ENCODE data around the gene KRTAP10-11. TPM values are rescaled to one million over a fixed set of nuclear protein-coding genes. Genes with fewer than 3 reads are reported as not detected.

The KRTAP10-11 gene
- total RNA-seq, 2 experiments from 2014 or later = not detected

DNA sequence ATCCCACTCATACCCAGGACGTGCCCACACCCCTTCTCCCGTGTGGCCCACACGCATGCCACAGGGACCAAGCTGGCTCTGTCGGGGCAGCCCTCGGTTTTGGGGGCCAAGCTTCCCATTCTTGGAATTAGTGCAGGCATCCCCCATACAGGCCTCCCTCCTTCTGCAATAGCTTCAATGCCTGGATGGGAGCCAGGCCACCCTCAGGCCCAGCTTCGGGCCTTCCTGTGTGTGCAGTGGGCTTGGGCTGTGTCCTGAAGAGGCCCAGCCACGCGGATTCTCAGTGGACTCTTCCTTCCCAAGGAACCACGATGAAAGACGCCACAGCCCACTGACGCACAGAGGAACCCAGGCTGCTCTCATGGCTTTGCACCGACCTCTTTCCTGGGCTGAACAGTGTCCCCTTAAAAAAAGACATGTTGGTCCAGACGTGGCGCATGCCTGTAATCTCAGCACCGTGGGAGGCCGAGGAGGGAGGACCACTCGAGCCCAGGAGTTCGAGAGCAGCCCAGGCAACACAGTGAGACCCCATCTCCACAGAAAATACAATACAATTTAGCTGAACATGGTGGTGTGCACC is 3.4 kb downstream of the KRTAP10-11 start:
- DNase-seq (ENCODE audit: low spot score) = no peak
- H3K4me2 ChIP-seq (ENCODE audit: low read length) = no peak overlapping the region
- H3K9me2 ChIP-seq (ENCODE audit: insufficient read depth, low read length) = no peaks in the 10 kb centered on the region
- POLR2A ChIA-PET = no interaction called here
- TF ChIP-seq, protein P1, sequence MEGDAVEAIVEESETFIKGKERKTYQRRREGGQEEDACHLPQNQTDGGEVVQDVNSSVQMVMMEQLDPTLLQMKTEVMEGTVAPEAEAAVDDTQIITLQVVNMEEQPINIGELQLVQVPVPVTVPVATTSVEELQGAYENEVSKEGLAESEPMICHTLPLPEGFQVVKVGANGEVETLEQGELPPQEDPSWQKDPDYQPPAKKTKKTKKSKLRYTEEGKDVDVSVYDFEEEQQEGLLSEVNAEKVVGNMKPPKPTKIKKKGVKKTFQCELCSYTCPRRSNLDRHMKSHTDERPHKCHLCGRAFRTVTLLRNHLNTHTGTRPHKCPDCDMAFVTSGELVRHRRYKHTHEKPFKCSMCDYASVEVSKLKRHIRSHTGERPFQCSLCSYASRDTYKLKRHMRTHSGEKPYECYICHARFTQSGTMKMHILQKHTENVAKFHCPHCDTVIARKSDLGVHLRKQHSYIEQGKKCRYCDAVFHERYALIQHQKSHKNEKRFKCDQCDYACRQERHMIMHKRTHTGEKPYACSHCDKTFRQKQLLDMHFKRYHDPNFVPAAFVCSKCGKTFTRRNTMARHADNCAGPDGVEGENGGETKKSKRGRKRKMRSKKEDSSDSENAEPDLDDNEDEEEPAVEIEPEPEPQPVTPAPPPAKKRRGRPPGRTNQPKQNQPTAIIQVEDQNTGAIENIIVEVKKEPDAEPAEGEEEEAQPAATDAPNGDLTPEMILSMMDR (conservative IDR thresholded peaks at IDR 0.05; ENCODE audit: low read length) = no peak
- no peak for TF ChIP-seq EZH2phosphoT487 (IDR thresholded peaks at IDR 0.05; ENCODE audit: borderline replicate concordance, low read depth, low read length)
- no peaks in the 10 kb centered on the region for H3K4me1 ChIP-seq (ENCODE audit: insufficient read depth, low read length, poor library complexity, severe bottlenecking)
- H3K27ac ChIP-seq (ENCODE audit: low read depth, low read length, poor library complexity, severe bottlenecking) = no peak overlapping the region
- H3K36me3 ChIP-seq (ENCODE audit: insufficient read depth, low read length) = no peaks in the 10 kb centered on the region
- H4K20me1 ChIP-seq (ENCODE audit: insufficient read depth, low read length) = no peaks in the 10 kb centered on the region
- intact Hi-C loops (cut with micrococcal nuclease; ENCODE audit: unreplicated experiment) = no loop called here
- CTCF ChIA-PET (ENCODE audit: unreplicated experiment) = no interaction called here
- H2AFZ ChIP-seq (ENCODE audit: low read length) = no peak overlapping the region
- peaks cover 5% of the 10 kb centered on the region for H3K9me3 ChIP-seq (ENCODE audit: low read length)
- H3K4me3 ChIP-seq (ENCODE audit: low read depth, low read length, poor library complexity, severe bottlenecking) = no peak overlapping the region
- no peaks in the 10 kb centered on the region for H3K79me2 ChIP-seq (ENCODE audit: insufficient read depth, low read depth, low read length)
- no TSS peak for BruUV-seq (replicated peaks)

DNA sequence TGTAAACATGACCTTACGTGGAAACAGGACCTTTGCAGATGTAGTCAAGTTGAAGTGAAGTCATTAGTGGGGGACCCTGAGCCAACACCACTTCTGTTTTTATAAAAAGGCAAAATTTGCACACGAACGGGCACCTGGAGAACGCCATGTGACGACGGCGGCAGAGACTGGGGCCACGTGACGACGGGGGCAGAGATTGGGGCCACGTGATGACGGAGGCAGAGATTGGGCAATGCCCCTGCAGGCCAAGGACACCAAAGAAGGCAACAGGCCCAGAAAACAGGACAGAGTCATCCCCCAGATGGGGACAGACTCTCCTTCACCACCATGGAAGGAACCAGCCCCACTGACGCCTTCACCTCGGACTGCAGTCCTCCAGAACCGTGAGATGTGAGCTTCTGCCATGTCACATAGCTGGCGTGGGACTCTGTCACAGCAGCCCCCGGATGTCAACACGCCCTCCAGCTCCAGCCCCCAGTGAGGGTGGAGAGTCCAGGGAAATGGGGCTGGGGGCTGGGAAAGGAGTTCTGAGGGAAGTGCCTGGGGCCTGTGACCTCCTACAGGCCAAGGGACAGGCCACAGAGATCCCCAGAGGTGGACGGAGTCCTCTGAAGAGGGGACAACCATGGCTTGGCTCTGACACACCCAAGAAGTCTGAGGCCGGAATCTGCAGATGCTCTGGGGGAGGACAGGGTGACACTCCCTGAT is 4.2 kb downstream of the KRTAP10-11 start:
- Histone ChIP-seq H3K4me3 (ENCODE audit: low read depth, low read length, poor library complexity, severe bottlenecking) (no peak overlapping the region), H3K9me3 (ENCODE audit: low read length) (no peaks in the 10 kb centered on the region), H3K4me2 (ENCODE audit: low read length) (no peak overlapping the region), H3K79me2 (ENCODE audit: insufficient read depth, low read depth, low read length) (no peaks in the 10 kb centered on the region), H3K4me1 (ENCODE audit: insufficient read depth, low read length, poor library complexity, severe bottlenecking) (no peaks in the 10 kb centered on the region), H3K9me2 (ENCODE audit: insufficient read depth, low read length) (no peaks in the 10 kb centered on the region), H2AFZ (ENCODE audit: low read length) (no peak overlapping the region), H4K20me1 (ENCODE audit: insufficient read depth, low read length) (no peaks in the 10 kb centered on the region), H3K27ac (ENCODE audit: low read depth, low read length, poor library complexity, severe bottlenecking) (no peak overlapping the region), H3K36me3 (ENCODE audit: insufficient read depth, low read length) (no peaks in the 10 kb centered on the region)
- CTCF ChIA-PET (ENCODE audit: unreplicated experiment) = no interaction called here
- intact Hi-C loops (cut with micrococcal nuclease; ENCODE audit: unreplicated experiment) = no loop called here
- TF ChIP-seq EZH2phosphoT487 (IDR thresholded peaks at IDR 0.05; ENCODE audit: borderline replicate concordance, low read depth, low read length) = no peak
- TF ChIP-seq, protein P1 (conservative IDR thresholded peaks at IDR 0.05; ENCODE audit: low read length) = no peak
- POLR2A ChIA-PET = no interaction called here
- no peak for DNase-seq (ENCODE audit: low spot score)
- BruUV-seq (replicated peaks) = no TSS peak

GRCh38 chr21:44650973-44651675 is 4.9 kb downstream of the KRTAP10-11 start:
- TF ChIP-seq, protein P1 (conservative IDR thresholded peaks at IDR 0.05; ENCODE audit: low read length) = no peak
- no peak for TF ChIP-seq EZH2phosphoT487 (IDR thresholded peaks at IDR 0.05; ENCODE audit: borderline replicate concordance, low read depth, low read length)
- H2AFZ ChIP-seq (ENCODE audit: low read length) = no peak overlapping the region
- H3K4me2 ChIP-seq (ENCODE audit: low read length) = no peak overlapping the region
- ChIA-PET POLR2A (no interaction called here), CTCF (ENCODE audit: unreplicated experiment) (no interaction called here)
- no peak for DNase-seq (ENCODE audit: low spot score)
- no peaks in the 10 kb centered on the region for H3K9me2 ChIP-seq (ENCODE audit: insufficient read depth, low read length)
- no peaks in the 10 kb centered on the region for H3K9me3 ChIP-seq (ENCODE audit: low read length)
- BruUV-seq (replicated peaks) = no TSS peak
- no peaks in the 10 kb centered on the region for H4K20me1 ChIP-seq (ENCODE audit: insufficient read depth, low read length)
- no peaks in the 10 kb centered on the region for H3K79me2 ChIP-seq (ENCODE audit: insufficient read depth, low read depth, low read length)
- H3K4me1 ChIP-seq (ENCODE audit: insufficient read depth, low read length, poor library complexity, severe bottlenecking) = no peaks in the 10 kb centered on the region
- H3K36me3 ChIP-seq (ENCODE audit: insufficient read depth, low read length) = no peaks in the 10 kb centered on the region
- no peak overlapping the region for H3K4me3 ChIP-seq (ENCODE audit: low read depth, low read length, poor library complexity, severe bottlenecking)
- no peak overlapping the region for H3K27ac ChIP-seq (ENCODE audit: low read depth, low read length, poor library complexity, severe bottlenecking)
- intact Hi-C loops (cut with micrococcal nuclease; ENCODE audit: unreplicated experiment) = no loop called here
